Measurements from ENCODE around the gene IFT20. TPM values are rescaled to one million over a fixed set of nuclear protein-coding genes. Genes with fewer than 3 reads are reported as not detected.

IFT20 gene
- total and polyA plus RNA-seq, 2 of the 13 experiments (the other 11 are each of a cell fraction or from before 2014, with no cell fraction given): 28.0 to 37.8 TPM

- TF ChIP-seq, protein P1, sequence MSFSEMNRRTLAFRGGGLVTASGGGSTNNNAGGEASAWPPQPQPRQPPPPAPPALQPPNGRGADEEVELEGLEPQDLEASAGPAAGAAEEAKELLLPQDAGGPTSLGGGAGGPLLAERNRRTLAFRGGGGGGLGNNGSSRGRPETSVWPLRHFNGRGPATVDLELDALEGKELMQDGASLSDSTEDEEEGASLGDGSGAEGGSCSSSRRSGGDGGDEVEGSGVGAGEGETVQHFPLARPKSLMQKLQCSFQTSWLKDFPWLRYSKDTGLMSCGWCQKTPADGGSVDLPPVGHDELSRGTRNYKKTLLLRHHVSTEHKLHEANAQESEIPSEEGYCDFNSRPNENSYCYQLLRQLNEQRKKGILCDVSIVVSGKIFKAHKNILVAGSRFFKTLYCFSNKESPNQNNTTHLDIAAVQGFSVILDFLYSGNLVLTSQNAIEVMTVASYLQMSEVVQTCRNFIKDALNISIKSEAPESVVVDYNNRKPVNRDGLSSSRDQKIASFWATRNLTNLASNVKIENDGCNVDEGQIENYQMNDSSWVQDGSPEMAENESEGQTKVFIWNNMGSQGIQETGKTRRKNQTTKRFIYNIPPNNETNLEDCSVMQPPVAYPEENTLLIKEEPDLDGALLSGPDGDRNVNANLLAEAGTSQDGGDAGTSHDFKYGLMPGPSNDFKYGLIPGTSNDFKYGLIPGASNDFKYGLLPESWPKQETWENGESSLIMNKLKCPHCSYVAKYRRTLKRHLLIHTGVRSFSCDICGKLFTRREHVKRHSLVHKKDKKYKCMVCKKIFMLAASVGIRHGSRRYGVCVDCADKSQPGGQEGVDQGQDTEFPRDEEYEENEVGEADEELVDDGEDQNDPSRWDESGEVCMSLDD (CRISPR knock-in tag; IDR thresholded peaks at IDR 0.05; ENCODE audit: borderline replicate concordance): 0 out of 2 replicates have a peak, but pooled peaks have one; percentile 26
- TF ChIP-seq KDM5B (CRISPR knock-in tag; IDR thresholded peaks at IDR 0.05; ENCODE audit: borderline replicate concordance) (peak; percentile 87; the same call in 1 of the 2 replicates), ZNF841 (CRISPR knock-in tag; IDR thresholded peaks at IDR 0.05; ENCODE audit: borderline replicate concordance) (no peak), ZFX (CRISPR knock-in tag; IDR thresholded peaks at IDR 0.05; ENCODE audit: low read depth) (peak; percentile 91), HMG20B (CRISPR knock-in tag; conservative IDR thresholded peaks at IDR 0.05) (no peak), ZBTB7B (CRISPR knock-in tag; IDR thresholded peaks at IDR 0.05) (peak; percentile 77; the same call in 1 of the 2 replicates), POLR2G (IDR thresholded peaks at IDR 0.05; ENCODE audit: low read depth, low read length) (peak; percentile 91), YY1 (IDR thresholded peaks at IDR 0.05; ENCODE audit: insufficient read depth, insufficient replicate concordance, low read depth, low read length) (peak; percentile 96), FOXO1 (CRISPR knock-in tag; IDR thresholded peaks at IDR 0.05) (peak; percentile 76), ZNF564 (CRISPR knock-in tag; IDR thresholded peaks at IDR 0.05) (0 out of 2 replicates have a peak, but pooled peaks have one; percentile 32), POLR2AphosphoS5 (IDR thresholded peaks at IDR 0.05; ENCODE audit: low read depth, low read length) (peak; percentile 66), ZNF333 (CRISPR knock-in tag; IDR thresholded peaks at IDR 0.05; ENCODE audit: borderline replicate concordance) (peak; percentile 49; the same call in 1 of the 2 replicates), NFKBIZ (CRISPR knock-in tag; IDR thresholded peaks at IDR 0.05) (no peak), TOPORS (CRISPR knock-in tag; IDR thresholded peaks at IDR 0.05) (peak; percentile 96), TEF (CRISPR knock-in tag; IDR thresholded peaks at IDR 0.05) (peak; percentile 9; the same call in 1 of the 2 replicates), SP1 (IDR thresholded peaks at IDR 0.05) (no peak), SP1 (CRISPR knock-in tag; IDR thresholded peaks at IDR 0.05) (peak; percentile 82), ZBTB21 (CRISPR knock-in tag; IDR thresholded peaks at IDR 0.05) (peak; percentile 53; the same call in 1 of the 2 replicates), TAF1 (CRISPR knock-in tag; IDR thresholded peaks at IDR 0.05) (peak; percentile 94), MIER3 (CRISPR knock-in tag; IDR thresholded peaks at IDR 0.05; ENCODE audit: borderline replicate concordance) (peak; percentile 53; the same call in 1 of the 2 replicates)
- TF ChIP-seq, protein P2, sequence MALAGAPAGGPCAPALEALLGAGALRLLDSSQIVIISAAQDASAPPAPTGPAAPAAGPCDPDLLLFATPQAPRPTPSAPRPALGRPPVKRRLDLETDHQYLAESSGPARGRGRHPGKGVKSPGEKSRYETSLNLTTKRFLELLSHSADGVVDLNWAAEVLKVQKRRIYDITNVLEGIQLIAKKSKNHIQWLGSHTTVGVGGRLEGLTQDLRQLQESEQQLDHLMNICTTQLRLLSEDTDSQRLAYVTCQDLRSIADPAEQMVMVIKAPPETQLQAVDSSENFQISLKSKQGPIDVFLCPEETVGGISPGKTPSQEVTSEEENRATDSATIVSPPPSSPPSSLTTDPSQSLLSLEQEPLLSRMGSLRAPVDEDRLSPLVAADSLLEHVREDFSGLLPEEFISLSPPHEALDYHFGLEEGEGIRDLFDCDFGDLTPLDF (CRISPR knock-in tag; IDR thresholded peaks at IDR 0.05): peak; percentile 76
These were observed 22.0 kb upstream of the IFT20 start, which contains the start of gene POLDIP2 (continued) for GRCh38 chr17:28357061-28357900.

All from HepG2 (cell line).